Measurements from ENCODE around the gene CRIP1. TPM values are rescaled to one million over a fixed set of nuclear protein-coding genes. Genes with fewer than 3 reads are reported as not detected.

CRIP1 gene
- total RNA-seq, 1 donor from 2014 or later, result 185 TPM

- peaks cover 4% of the 10 kb centered on the region for H3K36me3 Mint-ChIP-seq (ENCODE audit: low read depth)
- H3K27me3 Mint-ChIP-seq (ENCODE audit: low read depth), result no peaks in the 10 kb centered on the region
- H3K27ac Mint-ChIP-seq, result no peak overlapping the region
- no peaks in the 10 kb centered on the region for H3K4me1 Mint-ChIP-seq (ENCODE audit: low read depth)
- intact Hi-C loops (cut with micrococcal nuclease), result loop anchor here (10.0 kb wide), 1 partner anchor 71 kb away; no protein-coding TSS in a partner anchor
- no peak overlapping the region for H3K4me3 Mint-ChIP-seq (ENCODE audit: low read depth)
- no peaks in the 10 kb centered on the region for H3K9me3 Mint-ChIP-seq
- no peak for DNase-seq (ENCODE audit: low spot score)
Observed at GRCh38 chr14:105445901-105446845, 40.5 kb upstream of the CRIP1 start.

DNA sequence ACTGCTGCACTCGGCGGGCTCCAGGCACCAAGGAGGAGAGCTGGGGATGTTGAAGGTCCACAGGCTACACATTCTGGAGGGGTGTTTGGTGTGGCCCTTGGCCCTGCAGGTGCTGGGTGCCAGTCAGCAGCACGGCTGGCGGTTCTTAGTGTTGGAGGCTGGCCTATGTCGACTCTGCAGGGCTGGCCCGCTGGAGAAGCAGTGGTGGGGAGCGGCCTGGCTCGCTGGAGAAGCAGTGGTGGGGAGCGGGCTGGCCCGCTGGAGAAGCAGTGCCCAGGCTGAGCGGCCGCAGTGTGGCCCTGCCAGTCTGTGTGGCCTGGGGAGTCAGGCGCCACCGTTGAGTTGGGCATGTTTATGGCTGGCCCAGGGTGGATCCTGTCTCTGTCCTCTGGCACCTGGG lies 39.7 kb upstream of the CRIP1 start:
- no peaks in the 10 kb centered on the region for H3K27me3 Mint-ChIP-seq (ENCODE audit: low read depth)
- H3K4me3 Mint-ChIP-seq (ENCODE audit: low read depth), result no peak overlapping the region
- H3K27ac Mint-ChIP-seq, result no peak overlapping the region
- intact Hi-C loops (cut with micrococcal nuclease), result loop anchor here (10.0 kb wide), 1 partner anchor 72 kb away; no protein-coding TSS in a partner anchor
- no peaks in the 10 kb centered on the region for H3K4me1 Mint-ChIP-seq (ENCODE audit: low read depth)
- no peaks in the 10 kb centered on the region for H3K9me3 Mint-ChIP-seq
- no peaks in the 10 kb centered on the region for H3K36me3 Mint-ChIP-seq (ENCODE audit: low read depth)
- DNase-seq (ENCODE audit: low spot score), result no peak

DNA sequence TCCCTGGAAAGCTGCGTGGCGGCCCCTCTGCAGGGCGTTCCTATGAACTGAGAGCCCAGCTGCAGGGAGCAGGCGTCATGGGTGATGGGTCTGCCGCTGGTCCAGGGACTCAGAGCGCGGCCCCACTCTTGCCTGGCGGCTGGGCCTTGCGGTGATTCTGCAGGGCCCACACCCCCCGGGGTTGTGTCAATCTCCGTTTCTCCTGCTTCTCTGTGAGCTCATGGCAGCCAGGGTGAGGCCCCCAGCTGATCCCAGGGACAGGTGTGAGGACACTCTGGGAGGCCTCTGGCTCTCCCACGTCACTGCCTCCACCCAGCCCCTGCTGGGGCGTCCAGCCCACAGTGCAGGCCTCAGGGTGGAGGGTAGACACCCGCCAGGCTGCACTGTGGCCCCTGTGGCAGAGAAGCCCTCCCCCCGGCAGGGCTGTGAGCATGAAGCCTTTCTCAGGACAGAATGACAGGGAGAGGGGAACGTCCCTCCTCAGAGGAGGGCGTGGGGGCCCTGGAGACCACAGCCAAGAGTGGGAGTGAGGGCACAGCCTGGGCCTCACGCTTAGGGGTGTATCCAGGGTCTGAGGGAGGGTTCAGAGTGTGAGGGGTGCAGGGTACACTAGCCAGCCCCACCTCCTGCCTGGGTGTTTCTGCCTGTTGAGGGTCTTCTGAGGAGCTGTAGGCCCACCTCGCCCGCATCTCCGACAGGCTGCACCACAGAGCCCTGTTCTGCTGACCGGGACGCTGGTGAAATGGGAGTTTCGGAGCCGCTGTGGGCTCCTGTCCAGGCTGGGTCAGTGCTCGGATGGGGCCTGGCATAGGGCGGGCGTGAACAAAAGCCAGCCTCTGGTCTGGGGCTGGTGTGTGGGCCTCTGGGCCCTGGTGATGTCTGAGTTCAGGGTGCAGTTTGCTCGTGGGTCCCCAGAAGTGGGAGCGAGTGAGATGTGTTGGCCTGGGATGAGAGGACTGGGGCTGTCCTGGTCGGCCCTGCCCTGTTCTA lies 38.7 kb upstream of the CRIP1 start:
- H3K9me3 Mint-ChIP-seq, result no peaks in the 10 kb centered on the region
- peaks cover 4% of the 10 kb centered on the region for H3K36me3 Mint-ChIP-seq (ENCODE audit: low read depth)
- no peaks in the 10 kb centered on the region for H3K27me3 Mint-ChIP-seq (ENCODE audit: low read depth)
- intact Hi-C loops (cut with micrococcal nuclease), result loop anchor here (10.0 kb wide), 1 partner anchor 73 kb away; no protein-coding TSS in a partner anchor
- no peak overlapping the region for H3K4me3 Mint-ChIP-seq (ENCODE audit: low read depth)
- no peak for DNase-seq (ENCODE audit: low spot score)
- no peaks in the 10 kb centered on the region for H3K4me1 Mint-ChIP-seq (ENCODE audit: low read depth)
- H3K27ac Mint-ChIP-seq, result no peak overlapping the region

DNA sequence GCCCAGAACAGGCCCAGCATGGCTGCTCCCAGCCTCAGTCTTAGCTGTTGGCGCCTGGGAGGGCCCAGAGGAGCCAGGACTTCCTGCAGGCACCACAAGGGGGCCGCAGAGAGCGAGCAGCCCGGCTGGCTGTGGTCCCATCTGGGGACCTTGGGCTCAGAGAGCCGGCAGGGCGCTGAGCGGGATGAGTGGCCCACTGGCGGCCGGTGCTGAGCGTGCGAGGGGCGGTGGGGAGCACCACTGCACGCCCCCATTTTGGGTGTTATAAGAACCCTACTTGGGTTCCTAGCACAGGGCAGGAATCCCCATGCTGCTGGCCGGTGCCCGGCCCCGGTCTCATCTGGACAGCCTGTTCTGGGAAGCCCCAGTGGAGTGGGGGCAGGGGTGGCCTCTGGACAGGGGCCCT lies 38.0 kb upstream of the CRIP1 start:
- H3K9me3 Mint-ChIP-seq, result no peaks in the 10 kb centered on the region
- H3K36me3 Mint-ChIP-seq (ENCODE audit: low read depth), result peaks cover 6% of the 10 kb centered on the region
- no peaks in the 10 kb centered on the region for H3K4me1 Mint-ChIP-seq (ENCODE audit: low read depth)
- H3K4me3 Mint-ChIP-seq (ENCODE audit: low read depth), result no peak overlapping the region
- H3K27ac Mint-ChIP-seq, result no peak overlapping the region
- peak; percentile 41 for DNase-seq (ENCODE audit: low spot score)
- no peaks in the 10 kb centered on the region for H3K27me3 Mint-ChIP-seq (ENCODE audit: low read depth)
- intact Hi-C loops (cut with micrococcal nuclease), result loop anchor here (10.0 kb wide), 1 partner anchor 74 kb away; no protein-coding TSS in a partner anchor

GRCh38 chr14:105449276-105450122 lies 37.2 kb upstream of the CRIP1 start:
- Mint-ChIP-seq H3K27ac (no peak overlapping the region), H3K27me3 (ENCODE audit: low read depth) (no peaks in the 10 kb centered on the region), H3K4me1 (ENCODE audit: low read depth) (no peaks in the 10 kb centered on the region), H3K9me3 (no peaks in the 10 kb centered on the region), H3K36me3 (ENCODE audit: low read depth) (peaks cover 12% of the 10 kb centered on the region), H3K4me3 (ENCODE audit: low read depth) (no peak overlapping the region)
- intact Hi-C loops (cut with micrococcal nuclease), result loop anchor here (10.0 kb wide), 1 partner anchor 75 kb away; no protein-coding TSS in a partner anchor
- DNase-seq (ENCODE audit: low spot score), result no peak

DNA sequence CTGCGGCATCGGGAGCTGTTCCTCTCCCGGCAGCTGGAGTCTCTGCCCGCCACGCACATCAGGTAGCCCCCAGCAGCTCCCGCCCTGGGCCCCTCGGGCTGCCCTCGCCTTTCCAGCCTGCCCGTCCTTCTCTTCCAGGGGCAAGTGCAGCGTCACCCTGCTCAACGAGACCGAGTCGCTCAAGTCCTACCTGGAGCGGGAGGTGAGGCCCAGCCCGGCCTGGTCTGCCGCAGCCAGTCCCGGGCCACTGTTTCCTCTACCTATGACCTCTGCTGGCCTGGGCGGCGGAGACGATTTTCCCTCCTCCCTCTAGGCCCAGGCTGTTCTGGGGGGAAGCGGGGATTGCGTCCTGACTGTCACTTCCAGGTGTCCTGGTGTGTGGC lies 36.6 kb upstream of the CRIP1 start:
- Mint-ChIP-seq H3K27ac (no peak overlapping the region), H3K4me1 (ENCODE audit: low read depth) (no peaks in the 10 kb centered on the region), H3K27me3 (ENCODE audit: low read depth) (no peaks in the 10 kb centered on the region), H3K36me3 (ENCODE audit: low read depth) (peaks cover 12% of the 10 kb centered on the region), H3K9me3 (no peaks in the 10 kb centered on the region), H3K4me3 (ENCODE audit: low read depth) (no peak overlapping the region)
- intact Hi-C loops (cut with micrococcal nuclease), result no loop called here
- DNase-seq (ENCODE audit: low spot score), result no peak

DNA sequence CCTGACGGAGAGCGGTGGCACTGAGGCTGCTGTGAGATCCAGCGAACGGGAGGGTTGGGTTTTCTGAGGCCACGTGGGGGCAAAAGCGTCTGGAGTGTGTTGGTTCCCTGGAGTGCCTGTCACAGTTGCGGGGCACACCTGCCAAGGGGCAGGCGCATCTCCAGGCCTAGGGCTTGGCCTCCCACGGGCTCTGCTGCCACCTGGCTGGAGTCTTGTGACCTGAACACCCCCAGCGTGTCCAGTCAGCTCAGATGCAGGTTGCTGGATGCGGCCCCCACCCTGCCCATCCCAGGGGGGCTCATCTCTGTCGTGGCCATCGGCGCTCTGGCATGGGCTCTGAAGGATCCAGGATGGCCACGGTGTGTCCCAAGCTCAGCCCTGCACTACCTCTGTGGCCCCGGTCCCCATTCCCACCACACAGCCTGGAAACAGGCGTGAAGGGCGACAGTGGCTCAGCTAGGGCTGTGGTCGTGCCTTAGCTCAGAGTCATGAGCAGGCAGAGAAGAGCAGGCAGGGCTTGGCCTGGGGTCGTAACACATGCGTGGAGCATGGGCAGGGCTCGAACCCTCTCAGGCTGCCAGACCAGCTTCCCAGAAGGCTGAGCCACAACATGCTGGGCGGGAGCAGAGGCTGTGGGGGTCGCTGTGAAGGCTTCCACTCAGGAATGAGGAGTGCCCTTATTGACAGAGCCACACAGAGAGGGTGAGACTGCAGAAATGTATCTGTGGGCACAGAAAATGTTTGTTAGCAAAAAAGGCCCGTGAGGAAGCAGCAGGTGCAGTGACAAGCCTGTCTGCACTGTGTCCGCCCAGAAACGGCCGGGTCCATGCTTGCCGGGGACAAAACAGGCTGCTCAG lies 35.6 kb upstream of the CRIP1 start:
- no peak for DNase-seq (ENCODE audit: low spot score)
- H3K4me3 Mint-ChIP-seq (ENCODE audit: low read depth), result no peak overlapping the region
- no peaks in the 10 kb centered on the region for H3K27me3 Mint-ChIP-seq (ENCODE audit: low read depth)
- H3K36me3 Mint-ChIP-seq (ENCODE audit: low read depth), result peaks cover 19% of the 10 kb centered on the region
- H3K27ac Mint-ChIP-seq, result no peak overlapping the region
- H3K4me1 Mint-ChIP-seq (ENCODE audit: low read depth), result peaks cover 1% of the 10 kb centered on the region
- no peaks in the 10 kb centered on the region for H3K9me3 Mint-ChIP-seq
- intact Hi-C loops (cut with micrococcal nuclease), result no loop called here

- no peak for DNase-seq (ENCODE audit: low spot score)
- Mint-ChIP-seq H3K4me1 (ENCODE audit: low read depth) (peaks cover 1% of the 10 kb centered on the region), H3K4me3 (ENCODE audit: low read depth) (no peak overlapping the region), H3K27ac (no peak overlapping the region), H3K9me3 (no peaks in the 10 kb centered on the region), H3K27me3 (ENCODE audit: low read depth) (no peaks in the 10 kb centered on the region), H3K36me3 (ENCODE audit: low read depth) (peaks cover 19% of the 10 kb centered on the region)
- intact Hi-C loops (cut with micrococcal nuclease), result no loop called here
Observed at GRCh38 chr14:105452963-105453362, 33.7 kb upstream of the CRIP1 start.

DNA sequence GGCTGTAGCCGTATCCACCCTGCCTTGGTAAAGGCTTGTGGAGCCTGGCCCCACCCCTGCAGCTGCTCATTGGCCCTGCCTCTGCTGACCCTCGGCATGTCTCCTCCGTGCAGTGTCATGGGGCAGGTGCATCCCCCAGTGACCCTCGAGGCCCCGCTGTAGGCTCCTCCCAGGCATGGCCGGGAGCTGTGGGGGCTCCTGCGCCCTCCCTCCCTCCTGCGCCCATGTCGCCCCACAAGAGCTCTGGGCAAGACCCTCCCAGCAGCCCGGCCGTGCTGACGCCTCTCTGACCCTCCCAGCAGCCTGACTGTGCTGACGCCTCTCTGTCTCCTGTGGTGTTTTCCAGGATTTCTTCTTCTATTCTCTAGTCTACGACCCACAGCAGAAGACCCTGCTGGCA lies 32.8 kb upstream of the CRIP1 start:
- H3K4me1 Mint-ChIP-seq (ENCODE audit: low read depth), result peaks cover 1% of the 10 kb centered on the region
- H3K9me3 Mint-ChIP-seq, result no peaks in the 10 kb centered on the region
- H3K4me3 Mint-ChIP-seq (ENCODE audit: low read depth), result no peak overlapping the region
- H3K27me3 Mint-ChIP-seq (ENCODE audit: low read depth), result no peaks in the 10 kb centered on the region
- DNase-seq (ENCODE audit: low spot score), result no peak
- peaks cover 19% of the 10 kb centered on the region for H3K36me3 Mint-ChIP-seq (ENCODE audit: low read depth)
- intact Hi-C loops (cut with micrococcal nuclease), result no loop called here
- no peak overlapping the region for H3K27ac Mint-ChIP-seq

DNA sequence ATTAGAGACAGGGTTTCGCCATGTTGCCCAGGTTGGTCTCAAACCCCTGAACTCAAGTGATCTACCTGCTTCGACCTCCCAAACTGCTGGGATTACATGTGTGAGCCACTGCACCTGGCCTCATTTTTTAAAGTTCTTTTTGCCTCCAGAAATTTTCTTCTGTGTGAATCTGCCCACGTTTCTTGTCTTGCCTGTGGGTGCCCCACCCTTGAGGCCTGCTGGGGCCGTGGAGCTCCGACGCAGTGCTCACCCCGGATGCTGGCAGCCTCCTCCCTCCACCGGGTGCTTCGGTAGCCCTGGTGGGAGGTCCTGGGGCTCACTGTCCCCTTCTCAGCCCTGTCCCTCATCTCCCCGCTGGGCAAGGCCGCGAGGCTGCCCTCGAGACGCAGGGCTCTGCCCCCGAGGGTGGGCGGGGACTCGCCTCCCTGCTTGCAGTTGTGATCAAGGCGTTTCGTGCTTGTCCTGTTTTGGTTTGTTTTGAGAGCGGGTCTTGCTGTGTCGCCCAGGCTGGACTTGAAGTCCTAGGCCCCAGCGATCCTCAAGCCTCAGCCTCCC lies 31.5 kb upstream of the CRIP1 start:
- intact Hi-C loops (cut with micrococcal nuclease), result no loop called here
- peaks cover 19% of the 10 kb centered on the region for H3K36me3 Mint-ChIP-seq (ENCODE audit: low read depth)
- peaks cover 1% of the 10 kb centered on the region for H3K4me1 Mint-ChIP-seq (ENCODE audit: low read depth)
- H3K27me3 Mint-ChIP-seq (ENCODE audit: low read depth), result no peaks in the 10 kb centered on the region
- no peak overlapping the region for H3K4me3 Mint-ChIP-seq (ENCODE audit: low read depth)
- H3K27ac Mint-ChIP-seq, result no peak overlapping the region
- DNase-seq (ENCODE audit: low spot score), result no peak
- H3K9me3 Mint-ChIP-seq, result no peaks in the 10 kb centered on the region

All from activated T-helper 2 cell treated with anti-CD3 and anti-CD28 coated beads, Interferon-gamma antibody, Interleukin-2, Interleukin-4, amounts not matched to agents 10 μg/mL and 5 μg/mL and 100 μg/mL, durations not matched to agents 14 hours and 24 hours and 36 hours (primary cell).